ENCODE results near the gene SAT1. TPM values are rescaled to one million over a fixed set of nuclear protein-coding genes. Genes with fewer than 3 reads are reported as not detected.
A peak's percentile ranks its signal among the peaks of the same experiment; 100 is the strongest.

The SAT1 gene
- total RNA-seq, 1 experiment from 2014 or later = 448 TPM

GRCh38 chrX:23821847-23822246 is 38.9 kb downstream of the SAT1 start:
- no peak for ATAC-seq
- no peaks in the 10 kb centered on the region for H3K36me3 ChIP-seq (ENCODE audit: low read depth, low read length)
- peak overlapping the region; percentile 87 for H3K9ac ChIP-seq (ENCODE audit: low read length)
- peak overlapping the region; percentile 41 for H3K4me2 ChIP-seq (ENCODE audit: low read length)
- H3K27ac ChIP-seq (ENCODE audit: low read length) = peak overlapping the region; percentile 98
- intact Hi-C loops (cut with micrococcal nuclease) = loop anchor here (5.0 kb wide), 1 partner anchor 60 kb away; no protein-coding TSS in a partner anchor
- POLR2A ChIA-PET (ENCODE audit: unreplicated experiment) = interaction anchor here (0.6 kb wide), 1 partner anchor 76 kb away, joined by 5 read pairs; no protein-coding TSS in a partner anchor
- CTCF ChIA-PET = no interaction called here
- H2AFZ ChIP-seq (ENCODE audit: low read length) = no peak overlapping the region
- peaks cover 27% of the 10 kb centered on the region for H3K4me1 ChIP-seq (ENCODE audit: insufficient read depth, low read length)
- no peaks in the 10 kb centered on the region for H3K9me3 ChIP-seq (ENCODE audit: low read length)
- no peaks in the 10 kb centered on the region for H4K20me1 ChIP-seq (ENCODE audit: low read length)
- H3F3A ChIP-seq (ENCODE audit: low read length, unreplicated experiment) = no peaks in the 10 kb centered on the region
- no peaks in the 10 kb centered on the region for H3K27me3 ChIP-seq (ENCODE audit: low read length)
- H3K4me3 ChIP-seq (ENCODE audit: low read length) = no peak overlapping the region
- DNase-seq = no peak
- TF ChIP-seq EZH2 (IDR thresholded peaks at IDR 0.05; ENCODE audit: low read length, unreplicated experiment) (no peak), EZH2phosphoT487 (IDR thresholded peaks at IDR 0.05; ENCODE audit: borderline replicate concordance, low read length) (no peak)
- TF ChIP-seq, protein P1, sequence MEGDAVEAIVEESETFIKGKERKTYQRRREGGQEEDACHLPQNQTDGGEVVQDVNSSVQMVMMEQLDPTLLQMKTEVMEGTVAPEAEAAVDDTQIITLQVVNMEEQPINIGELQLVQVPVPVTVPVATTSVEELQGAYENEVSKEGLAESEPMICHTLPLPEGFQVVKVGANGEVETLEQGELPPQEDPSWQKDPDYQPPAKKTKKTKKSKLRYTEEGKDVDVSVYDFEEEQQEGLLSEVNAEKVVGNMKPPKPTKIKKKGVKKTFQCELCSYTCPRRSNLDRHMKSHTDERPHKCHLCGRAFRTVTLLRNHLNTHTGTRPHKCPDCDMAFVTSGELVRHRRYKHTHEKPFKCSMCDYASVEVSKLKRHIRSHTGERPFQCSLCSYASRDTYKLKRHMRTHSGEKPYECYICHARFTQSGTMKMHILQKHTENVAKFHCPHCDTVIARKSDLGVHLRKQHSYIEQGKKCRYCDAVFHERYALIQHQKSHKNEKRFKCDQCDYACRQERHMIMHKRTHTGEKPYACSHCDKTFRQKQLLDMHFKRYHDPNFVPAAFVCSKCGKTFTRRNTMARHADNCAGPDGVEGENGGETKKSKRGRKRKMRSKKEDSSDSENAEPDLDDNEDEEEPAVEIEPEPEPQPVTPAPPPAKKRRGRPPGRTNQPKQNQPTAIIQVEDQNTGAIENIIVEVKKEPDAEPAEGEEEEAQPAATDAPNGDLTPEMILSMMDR (conservative IDR thresholded peaks at IDR 0.05; ENCODE audit: low read depth, low read length) = no peak
- TSS peak; percentile 29 for BruUV-seq (replicated peaks)
- H3K79me2 ChIP-seq (ENCODE audit: low read length) = no peaks in the 10 kb centered on the region
- H3K9me2 ChIP-seq (replicated peaks; ENCODE audit: low read length) = no peaks in the 10 kb centered on the region

DNA sequence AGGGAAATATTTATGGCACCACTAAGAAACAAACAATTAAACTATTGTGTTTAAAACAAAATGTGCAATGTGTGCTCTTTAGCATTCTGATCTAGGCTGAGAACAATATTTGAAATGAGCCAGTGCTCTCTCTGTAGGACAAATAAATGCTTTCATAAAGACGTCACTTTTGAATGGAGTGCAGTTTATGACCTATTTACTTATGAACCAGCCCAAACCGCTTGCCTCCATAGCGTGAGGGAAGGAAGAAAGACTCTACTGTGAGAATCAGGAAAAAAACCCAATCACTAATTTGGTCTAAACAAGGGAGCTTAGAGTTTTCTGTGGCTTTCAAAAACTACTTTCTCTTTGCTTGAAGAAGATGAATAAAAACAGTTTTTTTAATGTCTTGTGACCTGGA is 39.4 kb downstream of the SAT1 start:
- peaks cover 27% of the 10 kb centered on the region for H3K4me1 ChIP-seq (ENCODE audit: insufficient read depth, low read length)
- BruUV-seq (replicated peaks) = no TSS peak
- ChIA-PET POLR2A (ENCODE audit: unreplicated experiment) (interaction anchor here (0.6 kb wide), 1 partner anchor 57 kb away, joined by 3 read pairs; no protein-coding TSS in a partner anchor), CTCF (no interaction called here)
- no peaks in the 10 kb centered on the region for H3K27me3 ChIP-seq (ENCODE audit: low read length)
- peak overlapping the region; percentile 41 for H3K4me2 ChIP-seq (ENCODE audit: low read length)
- peak overlapping the region; percentile 87 for H3K9ac ChIP-seq (ENCODE audit: low read length)
- H3F3A ChIP-seq (ENCODE audit: low read length, unreplicated experiment) = no peaks in the 10 kb centered on the region
- peak overlapping the region; percentile 98 for H3K27ac ChIP-seq (ENCODE audit: low read length)
- no peaks in the 10 kb centered on the region for H3K9me3 ChIP-seq (ENCODE audit: low read length)
- no peaks in the 10 kb centered on the region for H3K9me2 ChIP-seq (replicated peaks; ENCODE audit: low read length)
- no peaks in the 10 kb centered on the region for H3K36me3 ChIP-seq (ENCODE audit: low read depth, low read length)
- H3K79me2 ChIP-seq (ENCODE audit: low read length) = no peaks in the 10 kb centered on the region
- TF ChIP-seq EZH2phosphoT487 (IDR thresholded peaks at IDR 0.05; ENCODE audit: borderline replicate concordance, low read length) (no peak), EZH2 (IDR thresholded peaks at IDR 0.05; ENCODE audit: low read length, unreplicated experiment) (no peak)
- TF ChIP-seq, protein P1 (conservative IDR thresholded peaks at IDR 0.05; ENCODE audit: low read depth, low read length) = no peak
- no peaks in the 10 kb centered on the region for H4K20me1 ChIP-seq (ENCODE audit: low read length)
- intact Hi-C loops (cut with micrococcal nuclease) = loop anchor here (5.0 kb wide), 1 partner anchor 60 kb away; no protein-coding TSS in a partner anchor
- DNase-seq = peak; percentile 69
- peak; percentile 93 for ATAC-seq
- H2AFZ ChIP-seq (ENCODE audit: low read length) = peak overlapping the region; percentile 71
- H3K4me3 ChIP-seq (ENCODE audit: low read length) = no peak overlapping the region

DNA sequence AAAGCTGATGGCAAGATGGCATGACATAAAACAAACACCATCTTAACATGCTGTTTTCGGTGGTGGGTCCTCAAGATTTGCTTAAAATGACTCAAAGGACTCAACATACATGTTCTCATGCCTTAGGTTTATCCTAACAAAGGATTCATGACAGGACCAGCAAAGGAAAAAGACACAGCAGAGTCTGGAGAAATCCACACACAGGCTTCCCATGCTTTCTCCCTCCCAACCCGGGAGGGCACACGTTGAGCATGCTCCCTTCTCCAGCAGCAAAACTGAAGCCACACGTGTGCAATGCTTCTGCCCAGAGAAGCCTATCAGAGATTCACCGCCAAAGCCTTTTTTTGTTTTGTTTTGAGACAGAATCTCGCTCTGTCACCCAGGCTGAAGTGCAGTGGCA is 39.9 kb downstream of the SAT1 start:
- Histone ChIP-seq H2AFZ (ENCODE audit: low read length) (peak overlapping the region; percentile 71), H3K9ac (ENCODE audit: low read length) (peak overlapping the region; percentile 87), H3K4me1 (ENCODE audit: insufficient read depth, low read length) (peaks cover 27% of the 10 kb centered on the region), H3K79me2 (ENCODE audit: low read length) (no peaks in the 10 kb centered on the region), H3K27ac (ENCODE audit: low read length) (peak overlapping the region; percentile 98), H3K36me3 (ENCODE audit: low read depth, low read length) (no peaks in the 10 kb centered on the region), H3F3A (ENCODE audit: low read length, unreplicated experiment) (no peaks in the 10 kb centered on the region), H3K4me2 (ENCODE audit: low read length) (peak overlapping the region; percentile 41), H3K4me3 (ENCODE audit: low read length) (no peak overlapping the region), H3K9me3 (ENCODE audit: low read length) (no peaks in the 10 kb centered on the region), H3K27me3 (ENCODE audit: low read length) (no peaks in the 10 kb centered on the region), H3K9me2 (replicated peaks; ENCODE audit: low read length) (no peaks in the 10 kb centered on the region), H4K20me1 (ENCODE audit: low read length) (no peaks in the 10 kb centered on the region)
- no TSS peak for BruUV-seq (replicated peaks)
- ChIA-PET POLR2A (ENCODE audit: unreplicated experiment) (interaction anchor here (0.6 kb wide), 1 partner anchor 57 kb away, joined by 3 read pairs; no protein-coding TSS in a partner anchor), CTCF (no interaction called here)
- peak; percentile 9; the same call in 1 of the 2 replicates for ATAC-seq
- no peak for DNase-seq
- intact Hi-C loops (cut with micrococcal nuclease) = loop anchor here (5.0 kb wide), 1 partner anchor 59 kb away; no protein-coding TSS in a partner anchor
- no peak for TF ChIP-seq EZH2phosphoT487 (IDR thresholded peaks at IDR 0.05; ENCODE audit: borderline replicate concordance, low read length)
- TF ChIP-seq EZH2 (IDR thresholded peaks at IDR 0.05; ENCODE audit: low read length, unreplicated experiment) = no peak
- TF ChIP-seq, protein P1 (conservative IDR thresholded peaks at IDR 0.05; ENCODE audit: low read depth, low read length) = no peak

Data from PC-3 (cell line).